Measurements from ENCODE around the gene ZNF200.

Gene ZNF200

DNA sequence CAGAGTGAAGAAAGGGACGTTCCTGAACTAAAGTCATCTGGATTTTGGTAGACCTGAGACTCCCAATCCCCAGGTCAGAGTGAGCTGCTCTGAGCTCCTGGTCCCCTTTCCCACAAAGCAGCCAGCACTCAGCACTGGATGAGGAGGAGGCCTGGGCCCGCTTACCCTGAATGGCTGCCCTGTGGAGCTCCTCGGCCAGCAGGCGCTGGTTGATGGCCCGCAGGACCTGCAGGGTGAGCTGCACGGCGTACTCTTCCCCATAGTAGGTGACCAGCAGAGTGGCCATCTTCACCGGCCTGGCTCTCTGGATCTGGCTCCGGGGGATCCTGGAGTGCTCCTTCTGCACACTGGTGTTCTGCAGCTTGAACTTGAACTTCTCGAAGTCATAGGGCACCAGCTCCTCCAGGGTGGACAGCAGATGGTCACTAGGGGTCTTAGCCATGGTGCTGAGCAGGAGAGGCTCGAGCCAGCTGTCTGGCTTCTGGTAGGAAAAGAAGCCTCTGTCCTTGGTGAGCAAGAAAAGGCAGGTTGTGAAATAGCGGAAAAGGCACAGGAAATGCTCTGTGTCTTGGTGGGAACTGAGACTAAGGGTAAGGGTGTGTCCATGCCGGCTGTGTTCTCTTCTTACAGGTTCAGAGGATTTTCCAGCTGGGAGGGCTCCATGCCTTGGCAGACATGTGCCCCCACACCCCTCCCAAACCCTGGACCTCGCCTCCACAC is 21.3 kb upstream of the ZNF200 start, which contains the start of gene MEFV:
MEFV (minus strand) TSS at position 488 of the 720 bp plus-strand sequence; CDS start at position 442, 46 bp downstream.
- Histone ChIP-seq H3K27me3 (ENCODE audit: insufficient read depth, low read length, poor library complexity, severe bottlenecking) (no peaks in the 10 kb centered on the region), H3K4me3 (ENCODE audit: low read length, poor library complexity, severe bottlenecking) (no peak within 1 kb of the TSS), H3K36me3 (ENCODE audit: insufficient read depth, low read length) (no peaks in the 10 kb centered on the region), H4K20me1 (ENCODE audit: insufficient read depth, low read length, poor library complexity, severe bottlenecking) (no peaks in the 10 kb centered on the region), H3K4me1 (ENCODE audit: insufficient read depth, low read length, poor library complexity, severe bottlenecking) (no peaks in the 10 kb centered on the region), H2AFZ (ENCODE audit: low read length) (no peak within 1 kb of the TSS), H3K4me2 (ENCODE audit: low read depth, low read length, poor library complexity, severe bottlenecking) (no peak within 1 kb of the TSS), H3K9me2 (replicated peaks; ENCODE audit: low read depth, low read length) (no peaks in the 10 kb centered on the region), H3K9me3 (ENCODE audit: insufficient read depth, low read depth, low read length) (no peaks in the 10 kb centered on the region), H3F3A (ENCODE audit: low read depth) (no peaks in the 10 kb centered on the region), H3K9ac (ENCODE audit: low read depth, low read length, poor library complexity, severe bottlenecking) (no peak within 1 kb of the TSS), H3K79me2 (ENCODE audit: insufficient read depth, low read length) (no peaks in the 10 kb centered on the region)
- TF ChIP-seq CTCF (conservative IDR thresholded peaks at IDR 0.05; ENCODE audit: low read length) (no peak), EZH2phosphoT487 (IDR thresholded peaks at IDR 0.05; ENCODE audit: borderline replicate concordance) (no peak)

DNA sequence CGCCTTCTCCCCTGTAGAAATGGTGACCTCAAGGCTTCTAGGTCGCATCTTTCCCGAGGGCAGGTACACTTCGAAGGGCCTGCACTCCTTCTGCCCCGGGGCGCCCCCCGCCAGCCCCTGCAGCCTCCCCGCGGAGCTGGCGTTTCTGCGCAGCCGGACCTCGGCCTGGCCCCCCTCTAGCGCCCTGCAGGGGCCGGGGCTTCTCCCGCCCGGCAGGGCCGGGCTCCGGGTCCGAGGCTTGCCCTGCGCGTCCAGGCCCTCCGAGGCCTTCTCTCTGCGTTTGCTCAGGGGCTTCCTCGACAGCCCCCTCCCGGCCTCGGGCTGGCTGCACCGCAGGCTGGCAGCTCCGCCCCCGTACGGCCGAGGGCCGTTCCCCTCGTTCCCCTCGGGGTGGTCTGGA is 19.4 kb upstream of the ZNF200 start:
- Histone ChIP-seq H3K9me2 (replicated peaks; ENCODE audit: low read depth, low read length) (no peaks in the 10 kb centered on the region), H3F3A (ENCODE audit: low read depth) (no peaks in the 10 kb centered on the region), H3K9ac (ENCODE audit: low read depth, low read length, poor library complexity, severe bottlenecking) (no peak overlapping the region), H3K27me3 (ENCODE audit: insufficient read depth, low read length, poor library complexity, severe bottlenecking) (no peaks in the 10 kb centered on the region), H2AFZ (ENCODE audit: low read length) (no peak overlapping the region), H3K79me2 (ENCODE audit: insufficient read depth, low read length) (no peaks in the 10 kb centered on the region), H3K9me3 (ENCODE audit: insufficient read depth, low read depth, low read length) (no peaks in the 10 kb centered on the region), H3K4me1 (ENCODE audit: insufficient read depth, low read length, poor library complexity, severe bottlenecking) (no peaks in the 10 kb centered on the region), H3K36me3 (ENCODE audit: insufficient read depth, low read length) (no peaks in the 10 kb centered on the region), H3K4me3 (ENCODE audit: low read length, poor library complexity, severe bottlenecking) (no peak overlapping the region), H4K20me1 (ENCODE audit: insufficient read depth, low read length, poor library complexity, severe bottlenecking) (no peaks in the 10 kb centered on the region), H3K4me2 (ENCODE audit: low read depth, low read length, poor library complexity, severe bottlenecking) (no peak overlapping the region)
- TF ChIP-seq CTCF (conservative IDR thresholded peaks at IDR 0.05; ENCODE audit: low read length) (no peak), EZH2phosphoT487 (IDR thresholded peaks at IDR 0.05; ENCODE audit: borderline replicate concordance) (no peak)

- no peaks in the 10 kb centered on the region for H4K20me1 ChIP-seq (ENCODE audit: insufficient read depth, low read length, poor library complexity, severe bottlenecking)
- H3K4me2 ChIP-seq (ENCODE audit: low read depth, low read length, poor library complexity, severe bottlenecking): no peak overlapping the region
- H3K9me3 ChIP-seq (ENCODE audit: insufficient read depth, low read depth, low read length): no peaks in the 10 kb centered on the region
- no peaks in the 10 kb centered on the region for H3K79me2 ChIP-seq (ENCODE audit: insufficient read depth, low read length)
- H3K27me3 ChIP-seq (ENCODE audit: insufficient read depth, low read length, poor library complexity, severe bottlenecking): no peaks in the 10 kb centered on the region
- no peaks in the 10 kb centered on the region for H3F3A ChIP-seq (ENCODE audit: low read depth)
- H3K9ac ChIP-seq (ENCODE audit: low read depth, low read length, poor library complexity, severe bottlenecking): no peak overlapping the region
- no peaks in the 10 kb centered on the region for H3K9me2 ChIP-seq (replicated peaks; ENCODE audit: low read depth, low read length)
- H3K4me3 ChIP-seq (ENCODE audit: low read length, poor library complexity, severe bottlenecking): no peak overlapping the region
- TF ChIP-seq CTCF (conservative IDR thresholded peaks at IDR 0.05; ENCODE audit: low read length): no peak
- no peak for TF ChIP-seq EZH2phosphoT487 (IDR thresholded peaks at IDR 0.05; ENCODE audit: borderline replicate concordance)
- no peaks in the 10 kb centered on the region for H3K4me1 ChIP-seq (ENCODE audit: insufficient read depth, low read length, poor library complexity, severe bottlenecking)
- H2AFZ ChIP-seq (ENCODE audit: low read length): no peak overlapping the region
- no peaks in the 10 kb centered on the region for H3K36me3 ChIP-seq (ENCODE audit: insufficient read depth, low read length)
Observed at GRCh38 chr16:3252967-3253366, 18.0 kb upstream of the ZNF200 start.
